Measurements from ENCODE around the gene TMBIM1.

Gene TMBIM1

GRCh38 chr2:218328294-218328693 is 36.0 kb upstream of the TMBIM1 start:
- Histone ChIP-seq H3K27ac (ENCODE audit: low read length) (no peak overlapping the region), H3K9ac (ENCODE audit: low read length) (no peak overlapping the region), H4K20me1 (ENCODE audit: insufficient read depth, low read length) (no peaks in the 10 kb centered on the region), H3K9me2 (replicated peaks; ENCODE audit: insufficient read depth, low read length) (no peaks in the 10 kb centered on the region), H3K4me1 (ENCODE audit: low read length) (0 out of 2 replicates have a peak, but pooled peaks cover 12% of the 10 kb centered on the region), H3K4me2 (ENCODE audit: low read depth, low read length) (no peak overlapping the region), H3K4me3 (ENCODE audit: low read length) (no peak overlapping the region), H3K36me3 (replicated peaks; ENCODE audit: insufficient read depth, low read length) (no peaks in the 10 kb centered on the region), H3K27me3 (replicated peaks; ENCODE audit: insufficient read depth, low read length) (no peaks in the 10 kb centered on the region), H3F3A (ENCODE audit: insufficient read depth, low read length) (no peaks in the 10 kb centered on the region), H3K79me2 (ENCODE audit: low read length) (no peaks in the 10 kb centered on the region), H2AFZ (ENCODE audit: low read length) (no peak overlapping the region), H3K9me3 (replicated peaks; ENCODE audit: insufficient read depth, low read length) (no peaks in the 10 kb centered on the region)
- no peak for DNase-seq
- TF ChIP-seq CTCF (IDR thresholded peaks at IDR 0.05; ENCODE audit: low read length) (no peak), EZH2phosphoT487 (IDR thresholded peaks at IDR 0.05; ENCODE audit: low read length) (no peak), EZH2 (optimal IDR thresholded peaks at IDR 0.05; ENCODE audit: low read depth, low read length) (no peak)

- no peak overlapping the region for H3K9ac ChIP-seq (ENCODE audit: low read length)
- no peak overlapping the region for H3K4me3 ChIP-seq (ENCODE audit: low read length)
- H2AFZ ChIP-seq (ENCODE audit: low read length), result no peak overlapping the region
- H3K9me2 ChIP-seq (replicated peaks; ENCODE audit: insufficient read depth, low read length), result no peaks in the 10 kb centered on the region
- TF ChIP-seq EZH2phosphoT487 (IDR thresholded peaks at IDR 0.05; ENCODE audit: low read length) (no peak), EZH2 (optimal IDR thresholded peaks at IDR 0.05; ENCODE audit: low read depth, low read length) (no peak), CTCF (IDR thresholded peaks at IDR 0.05; ENCODE audit: low read length) (no peak)
- H3K27me3 ChIP-seq (replicated peaks; ENCODE audit: insufficient read depth, low read length), result no peaks in the 10 kb centered on the region
- no peak overlapping the region for H3K27ac ChIP-seq (ENCODE audit: low read length)
- H3F3A ChIP-seq (ENCODE audit: insufficient read depth, low read length), result no peaks in the 10 kb centered on the region
- H3K79me2 ChIP-seq (ENCODE audit: low read length), result no peaks in the 10 kb centered on the region
- H3K9me3 ChIP-seq (replicated peaks; ENCODE audit: insufficient read depth, low read length), result no peaks in the 10 kb centered on the region
- no peaks in the 10 kb centered on the region for H3K36me3 ChIP-seq (replicated peaks; ENCODE audit: insufficient read depth, low read length)
- no peak for DNase-seq
- H4K20me1 ChIP-seq (ENCODE audit: insufficient read depth, low read length), result no peaks in the 10 kb centered on the region
- H3K4me2 ChIP-seq (ENCODE audit: low read depth, low read length), result no peak overlapping the region
- 0 out of 2 replicates have a peak, but pooled peaks cover 7% of the 10 kb centered on the region for H3K4me1 ChIP-seq (ENCODE audit: low read length)
These were observed 35.3 kb upstream of the TMBIM1 start for GRCh38 chr2:218327451-218328210.

- no peak overlapping the region for H2AFZ ChIP-seq (ENCODE audit: low read length)
- H3K4me1 ChIP-seq (ENCODE audit: low read length), result 0 out of 2 replicates have a peak, but pooled peaks cover 7% of the 10 kb centered on the region
- H4K20me1 ChIP-seq (ENCODE audit: insufficient read depth, low read length), result no peaks in the 10 kb centered on the region
- H3K9me3 ChIP-seq (replicated peaks; ENCODE audit: insufficient read depth, low read length), result no peaks in the 10 kb centered on the region
- no peaks in the 10 kb centered on the region for H3K9me2 ChIP-seq (replicated peaks; ENCODE audit: insufficient read depth, low read length)
- H3K27me3 ChIP-seq (replicated peaks; ENCODE audit: insufficient read depth, low read length), result no peaks in the 10 kb centered on the region
- H3F3A ChIP-seq (ENCODE audit: insufficient read depth, low read length), result no peaks in the 10 kb centered on the region
- no peak overlapping the region for H3K9ac ChIP-seq (ENCODE audit: low read length)
- no peak overlapping the region for H3K4me2 ChIP-seq (ENCODE audit: low read depth, low read length)
- no peaks in the 10 kb centered on the region for H3K79me2 ChIP-seq (ENCODE audit: low read length)
- DNase-seq, result no peak
- no peak overlapping the region for H3K4me3 ChIP-seq (ENCODE audit: low read length)
- H3K27ac ChIP-seq (ENCODE audit: low read length), result no peak overlapping the region
- H3K36me3 ChIP-seq (replicated peaks; ENCODE audit: insufficient read depth, low read length), result no peaks in the 10 kb centered on the region
- no peak for TF ChIP-seq CTCF (IDR thresholded peaks at IDR 0.05; ENCODE audit: low read length)
- no peak for TF ChIP-seq EZH2 (optimal IDR thresholded peaks at IDR 0.05; ENCODE audit: low read depth, low read length)
- TF ChIP-seq EZH2phosphoT487 (IDR thresholded peaks at IDR 0.05; ENCODE audit: low read length), result no peak
These were observed 34.0 kb upstream of the TMBIM1 start for GRCh38 chr2:218326315-218326714.

Data from MM.1S (cell line).